ENCODE data around the gene NDOR1.

GRCh38 chr9:137234055-137234697 is 28.7 kb downstream of the NDOR1 start:
- TF ChIP-seq CTCF (IDR thresholded peaks at IDR 0.05): no peak
- TF ChIP-seq POLR2A (IDR thresholded peaks at IDR 0.05): no peak
